T-helper 2 cell (primary cell): ENCODE results near the gene LUZP2.

Source experiments
- DNase-seq, 5 experiments: peaks; one replicate each; pipeline versions ENCODE4 v3.0.0 to v3.0.0-alpha.2; 2012 to 2022

The LUZP2 gene

DNA sequence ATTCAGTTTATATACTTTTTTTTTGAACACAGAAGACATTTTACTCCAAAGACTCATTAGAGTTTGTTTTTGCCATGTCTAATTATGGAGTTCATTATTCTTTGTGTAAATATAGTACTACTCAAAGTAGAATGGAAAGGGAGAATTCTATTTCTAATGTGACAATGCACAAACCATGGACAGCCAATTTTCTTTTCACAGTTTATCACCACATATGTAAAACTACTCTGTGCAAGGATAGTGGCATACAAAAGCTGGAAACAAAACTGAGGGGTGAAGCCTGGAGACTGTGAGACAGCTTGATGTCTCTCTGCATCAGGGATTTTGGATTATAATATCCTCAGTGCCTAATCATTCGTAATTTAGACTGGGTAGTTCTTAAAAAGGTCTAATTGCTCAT lies 75.5 kb downstream of the LUZP2 start:
- no peak for DNase-seq

DNA sequence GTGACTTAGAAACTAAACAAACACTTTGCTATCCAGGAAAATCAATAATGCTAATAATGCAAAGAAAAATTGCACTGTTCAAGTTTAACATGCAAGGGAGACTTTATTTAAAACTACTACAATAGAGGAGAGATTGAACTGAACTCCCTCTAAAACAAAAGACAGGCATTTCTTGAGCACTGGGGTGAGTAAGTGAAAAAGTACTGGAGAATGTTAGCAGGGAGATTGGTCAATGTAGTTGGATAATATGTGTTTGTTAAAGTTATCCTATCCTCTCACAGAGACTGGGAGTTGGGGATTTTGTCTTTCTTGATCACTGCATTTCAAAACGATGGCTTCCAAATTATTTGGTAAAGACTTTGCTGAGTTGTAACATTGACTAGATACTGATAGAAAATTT lies 77.6 kb downstream of the LUZP2 start:
- no peak for DNase-seq

DNA sequence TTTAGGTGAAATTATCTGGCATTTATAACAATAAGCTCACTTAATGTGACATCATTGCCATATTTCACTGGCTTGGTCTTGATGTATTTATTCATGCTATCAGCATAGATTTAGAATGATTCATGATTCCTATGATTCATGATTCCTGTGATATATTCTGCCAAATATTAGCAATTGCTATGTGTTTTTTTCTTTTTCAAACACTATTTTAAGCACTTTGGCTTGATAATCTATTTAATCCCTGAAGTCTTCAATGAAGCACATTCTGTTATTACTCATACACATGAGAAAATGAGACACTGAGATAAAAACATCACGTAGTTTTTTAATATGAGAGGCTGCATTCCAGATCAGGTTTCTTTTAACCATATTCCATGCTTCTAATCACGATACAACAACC lies 78.5 kb downstream of the LUZP2 start:
- no peak for DNase-seq

DNA sequence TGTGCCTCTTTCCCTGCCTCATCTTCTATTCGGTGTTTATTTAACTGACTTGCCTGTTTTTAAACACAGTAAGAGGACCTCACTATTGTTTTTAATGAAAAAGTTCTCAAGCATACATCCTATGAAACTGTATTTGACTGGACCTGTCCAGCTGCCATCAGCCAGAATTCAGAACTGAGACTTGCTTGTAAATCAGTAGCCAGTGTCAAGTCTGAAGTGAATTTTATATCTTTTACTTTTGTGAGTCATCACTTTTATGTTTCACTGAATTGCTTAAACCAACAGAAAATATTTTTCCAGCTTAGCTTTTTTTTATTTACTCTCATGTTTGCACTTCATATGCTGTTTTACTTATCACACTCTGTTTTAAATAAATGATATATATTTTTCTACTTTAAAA lies 88.3 kb downstream of the LUZP2 start:
- DNase-seq = no peak

DNA sequence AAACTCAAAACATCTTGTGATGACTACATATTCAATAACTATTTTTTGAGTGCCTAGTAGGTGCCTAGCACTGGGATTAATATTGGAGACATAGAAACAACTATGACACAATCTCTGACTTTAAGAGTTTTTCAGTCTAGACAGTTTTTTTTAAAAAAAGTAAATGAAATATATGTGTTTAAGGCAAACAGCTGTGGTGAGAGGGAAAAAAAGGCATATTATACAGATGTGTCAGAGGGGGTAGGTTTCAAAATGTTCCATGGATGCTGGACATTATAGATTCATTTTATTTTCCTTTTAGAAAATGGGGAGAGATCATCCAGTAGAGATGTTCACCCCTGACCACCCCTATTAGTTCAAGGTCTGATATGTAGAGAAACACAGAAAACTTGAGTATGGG lies 90.8 kb downstream of the LUZP2 start:
- no peak for DNase-seq

DNA sequence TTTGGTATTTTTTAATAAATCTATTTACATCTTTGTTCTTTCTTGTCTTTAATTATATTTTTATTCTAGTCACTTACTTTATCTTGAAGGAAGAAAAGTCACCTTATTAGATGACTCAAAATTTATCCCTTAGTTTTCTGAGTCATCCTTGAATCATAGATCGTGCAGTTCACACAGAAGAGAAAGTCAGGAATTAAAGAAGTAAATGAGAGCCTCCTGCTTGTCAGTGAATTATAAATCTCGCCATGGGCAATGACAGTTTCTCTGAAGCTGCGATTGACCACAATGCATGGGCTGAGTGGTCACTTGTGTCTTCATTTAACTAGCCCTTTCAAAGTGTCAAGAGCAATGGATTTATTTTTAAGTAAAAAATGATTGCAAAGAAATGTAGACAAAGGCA lies 91.2 kb downstream of the LUZP2 start:
- DNase-seq = no peak

DNA sequence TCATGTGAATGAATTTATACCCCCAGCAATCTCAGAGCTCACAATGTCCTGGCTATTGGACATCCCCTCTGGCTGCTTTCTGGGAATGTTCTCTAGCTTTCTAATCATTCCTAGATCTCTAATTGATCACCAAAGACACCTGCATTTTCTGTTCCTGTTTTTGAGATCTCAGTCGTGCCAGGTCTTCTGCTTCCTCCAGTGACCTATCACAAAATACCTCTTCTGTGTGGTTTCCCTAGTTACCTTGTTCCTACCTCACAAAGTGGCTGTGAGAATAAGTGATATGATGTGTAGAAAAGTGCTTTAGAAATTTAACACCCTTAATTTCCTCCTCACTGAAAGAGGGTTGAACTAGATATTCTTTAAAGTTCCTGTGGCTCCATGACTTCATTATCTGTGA lies 92.2 kb downstream of the LUZP2 start:
- DNase-seq = no peak

DNA sequence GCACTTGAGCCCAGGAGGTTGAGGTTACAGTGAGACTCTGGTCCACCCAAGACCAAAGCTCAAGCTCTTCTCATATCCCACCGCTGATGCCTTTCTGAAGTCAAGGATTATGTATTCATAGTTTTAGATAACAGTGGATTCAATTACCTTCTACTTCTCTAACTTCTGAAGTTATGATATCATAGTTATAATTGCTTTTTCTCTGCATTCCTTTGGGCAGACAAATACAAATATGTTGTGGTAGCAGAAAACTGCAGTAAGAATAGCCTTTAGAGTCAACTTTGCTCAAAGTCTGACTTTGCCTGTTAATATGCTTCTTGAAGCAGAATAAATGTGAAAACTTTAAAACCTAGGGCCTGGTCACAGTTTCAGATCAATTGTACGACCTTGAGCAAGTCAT lies 94.4 kb downstream of the LUZP2 start:
- no peak for DNase-seq

DNA sequence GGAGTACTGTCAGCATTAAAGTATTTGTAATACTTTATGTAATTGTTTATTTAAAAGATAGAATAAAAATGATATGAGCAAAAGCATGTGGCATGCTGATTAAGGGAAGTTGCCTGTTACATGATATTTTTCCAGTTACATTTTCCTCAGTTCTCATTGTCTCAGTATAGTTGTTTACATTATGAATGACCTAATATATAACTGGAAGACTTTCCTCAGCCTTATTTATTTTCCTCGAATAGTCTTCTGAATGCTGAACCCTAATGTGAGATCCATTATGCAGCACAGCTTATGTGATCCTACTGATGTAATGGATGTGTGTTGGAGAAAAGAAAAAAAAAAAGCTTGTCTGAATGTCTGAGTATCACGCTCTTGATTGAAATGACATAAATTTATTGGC lies 95.5 kb downstream of the LUZP2 start:
- no peak for DNase-seq

DNA sequence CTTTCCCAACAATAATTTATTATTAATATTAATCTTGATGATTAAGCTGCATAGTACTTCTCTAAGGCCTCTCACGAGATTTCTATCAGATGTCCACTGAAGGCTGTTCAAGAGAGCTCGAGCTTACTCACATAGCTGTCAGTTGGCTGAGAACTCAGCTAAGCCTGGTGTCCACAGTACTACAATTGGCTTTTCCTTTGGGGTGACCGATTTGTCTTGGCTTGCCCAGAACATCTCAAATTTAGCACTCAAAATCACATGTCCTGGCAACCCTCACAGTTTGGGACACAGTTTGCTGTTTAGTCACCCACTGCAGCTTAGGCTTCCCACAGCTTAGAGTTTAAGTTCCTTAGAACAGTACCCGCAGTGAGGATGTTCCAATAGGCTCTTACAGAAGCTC lies 96.5 kb downstream of the LUZP2 start:
- no peak for DNase-seq

DNA sequence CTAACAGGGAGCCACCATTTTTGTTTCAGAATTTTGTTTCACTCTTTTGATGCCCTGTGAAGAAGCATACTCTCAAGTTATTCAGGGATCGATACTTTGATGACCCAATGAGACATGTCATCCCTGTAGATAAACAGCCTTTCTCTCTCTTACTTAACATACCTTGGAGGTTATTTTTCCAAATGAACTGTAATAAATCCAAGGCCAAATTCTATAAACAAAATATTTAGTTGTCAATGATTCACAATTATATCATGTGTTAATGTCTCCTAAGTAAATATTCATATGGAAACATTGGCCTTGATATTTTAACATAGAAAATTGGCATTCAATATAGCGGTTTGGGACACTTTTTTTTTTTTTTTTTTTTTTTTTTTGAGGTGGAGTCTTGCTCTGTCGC lies 97.5 kb downstream of the LUZP2 start:
- no peak for DNase-seq

DNA sequence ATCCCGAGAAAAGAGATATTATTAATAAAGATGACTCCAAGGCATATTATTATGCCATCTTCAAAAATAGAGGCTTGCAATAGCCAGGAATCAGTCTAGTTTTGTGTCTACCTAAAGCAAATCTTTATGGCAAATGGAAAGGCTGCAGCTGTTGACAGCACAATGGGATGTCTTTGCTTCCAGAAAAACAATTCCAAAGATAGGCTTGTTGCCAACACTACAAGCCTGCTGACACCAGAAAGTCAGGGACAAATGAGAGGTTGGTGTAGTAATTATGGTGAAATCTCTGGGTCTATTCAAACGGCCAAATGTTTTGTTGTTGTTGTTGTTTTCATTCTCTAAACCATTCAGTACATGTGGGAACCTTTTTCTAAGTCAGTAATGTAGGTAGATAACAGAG lies 101.8 kb downstream of the LUZP2 start:
- DNase-seq = no peak

DNA sequence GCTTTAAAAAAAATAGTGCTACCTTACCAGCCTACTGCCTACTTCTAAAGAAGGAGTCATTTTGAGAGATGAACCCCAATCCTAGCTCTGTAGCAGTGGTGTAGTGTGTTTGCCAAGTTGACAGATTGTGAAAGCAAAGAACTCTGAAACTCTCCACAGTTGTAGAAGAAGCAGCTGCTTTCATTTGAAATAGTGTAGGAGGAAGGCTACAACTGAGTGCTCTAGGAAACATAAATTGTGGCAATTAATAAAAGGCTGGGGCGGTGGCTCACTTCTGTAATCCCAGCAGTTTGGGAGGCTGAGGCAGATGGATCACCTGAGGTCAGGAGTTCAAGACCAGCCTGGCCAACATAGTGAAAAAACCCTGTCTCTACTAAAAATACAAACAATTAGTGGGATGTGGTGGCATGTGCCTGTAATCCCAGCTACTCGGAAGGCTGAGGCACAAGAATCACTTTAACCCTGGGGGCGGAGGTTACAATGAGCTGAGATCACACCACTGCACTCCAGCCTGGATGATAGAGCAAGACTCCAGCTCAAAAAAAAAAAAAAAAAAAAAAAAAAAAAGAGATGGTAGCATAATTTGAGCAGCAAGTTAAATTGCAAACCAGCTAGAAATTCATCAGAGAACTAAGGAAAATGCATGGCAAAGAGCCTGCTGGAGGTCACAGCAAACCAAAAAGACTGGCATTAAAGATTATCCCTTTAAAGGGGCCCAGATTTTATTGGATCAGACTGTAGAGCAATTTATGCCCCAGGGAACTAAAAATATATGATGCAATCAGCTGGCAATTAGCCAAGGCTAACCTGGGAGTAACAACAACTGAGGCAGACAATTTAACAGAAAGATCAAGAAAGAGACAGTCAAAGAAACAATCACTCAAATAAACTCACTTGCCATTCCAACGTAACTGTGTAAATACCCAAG lies 112.6 kb downstream of the LUZP2 start:
- no peak for DNase-seq

DNA sequence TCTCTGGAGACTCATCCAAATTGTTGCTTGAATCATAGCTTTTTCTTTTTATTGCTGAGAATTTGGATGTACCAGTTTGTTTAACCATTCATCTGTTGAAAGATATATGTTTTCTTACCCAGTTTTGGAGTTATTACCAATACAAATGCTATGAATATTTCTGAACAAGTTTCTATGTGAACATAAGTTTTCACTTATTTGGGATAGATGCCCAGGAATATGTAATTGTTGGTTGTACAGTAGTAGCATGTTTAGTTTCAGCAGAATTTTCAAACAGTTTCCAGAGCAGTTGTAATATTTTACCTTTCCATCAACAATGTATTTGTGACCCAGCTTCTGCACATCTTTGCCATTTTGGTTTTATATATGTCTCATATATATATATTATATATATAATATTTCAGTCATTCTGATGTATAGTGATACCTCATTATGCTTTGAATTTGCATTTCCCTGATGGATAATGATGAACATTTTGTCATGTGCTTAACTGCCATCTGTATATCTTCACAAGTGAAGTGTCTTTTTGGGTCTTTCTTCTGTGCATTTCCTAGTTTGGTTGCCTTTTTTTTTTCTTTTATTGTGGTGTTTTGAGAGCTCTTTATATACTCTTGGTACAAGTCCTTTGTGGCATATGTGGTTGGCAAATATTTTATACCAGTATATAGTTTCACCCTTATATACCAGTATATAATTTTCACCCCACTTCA lies 118.8 kb downstream of the LUZP2 start:
- DNase-seq = no peak

DNA sequence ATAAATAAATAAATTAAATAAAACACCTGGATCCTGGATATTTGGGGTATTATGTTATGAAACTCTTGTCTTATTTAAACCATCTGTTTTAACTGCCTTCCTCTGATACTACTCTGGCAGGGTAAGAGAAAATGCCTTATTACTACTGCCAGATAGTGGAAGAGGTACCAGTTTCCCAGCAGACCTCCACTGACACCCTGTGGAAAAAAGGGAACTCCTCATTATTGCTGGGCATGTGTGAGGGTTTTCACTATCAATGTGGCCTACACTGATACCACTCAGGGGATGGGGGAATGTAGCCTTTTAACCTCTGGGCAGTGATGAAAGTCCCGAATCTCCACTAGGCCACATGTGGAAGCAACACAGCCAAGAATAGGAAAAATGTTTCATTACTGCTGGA lies 121.0 kb downstream of the LUZP2 start:
- DNase-seq = no peak

DNA sequence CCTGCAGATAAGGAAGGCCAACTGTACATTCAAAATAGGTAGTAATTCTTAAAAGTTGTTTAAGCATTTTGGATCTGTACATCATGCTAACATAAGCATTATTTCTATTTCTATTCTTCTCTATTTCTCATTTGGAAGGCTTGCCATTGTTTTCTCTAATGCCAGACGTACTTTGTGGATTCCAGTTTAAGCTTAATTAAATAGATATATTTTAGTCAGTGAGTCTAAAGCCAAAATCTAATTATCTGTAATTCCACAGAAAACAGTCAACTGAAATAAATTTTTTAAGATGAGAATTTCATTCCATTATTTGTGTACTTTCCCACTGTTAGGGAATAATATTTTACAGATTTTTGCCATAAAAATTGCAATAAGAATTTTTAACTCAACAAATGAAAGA lies 123.0 kb downstream of the LUZP2 start:
- no peak for DNase-seq

DNA sequence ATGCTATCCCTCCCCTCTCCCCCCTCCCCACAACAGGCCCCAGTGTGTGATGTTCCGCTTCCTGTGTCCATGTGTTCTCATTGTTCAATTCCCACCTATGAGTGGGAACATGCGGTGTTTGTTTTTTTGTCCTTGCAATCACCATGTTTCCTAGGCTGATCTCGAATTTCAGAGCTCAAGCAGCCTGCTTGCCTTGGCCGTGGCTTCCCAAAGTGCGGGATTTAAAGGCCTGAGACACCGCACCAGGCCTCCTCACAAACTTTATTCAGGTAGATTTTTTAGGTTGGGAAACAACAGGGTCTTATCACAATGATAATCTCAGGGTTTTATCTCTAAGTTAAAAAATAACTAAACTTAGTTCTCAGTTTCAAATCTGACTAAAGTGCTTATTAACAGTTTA lies 125.4 kb downstream of the LUZP2 start:
- no peak for DNase-seq

DNA sequence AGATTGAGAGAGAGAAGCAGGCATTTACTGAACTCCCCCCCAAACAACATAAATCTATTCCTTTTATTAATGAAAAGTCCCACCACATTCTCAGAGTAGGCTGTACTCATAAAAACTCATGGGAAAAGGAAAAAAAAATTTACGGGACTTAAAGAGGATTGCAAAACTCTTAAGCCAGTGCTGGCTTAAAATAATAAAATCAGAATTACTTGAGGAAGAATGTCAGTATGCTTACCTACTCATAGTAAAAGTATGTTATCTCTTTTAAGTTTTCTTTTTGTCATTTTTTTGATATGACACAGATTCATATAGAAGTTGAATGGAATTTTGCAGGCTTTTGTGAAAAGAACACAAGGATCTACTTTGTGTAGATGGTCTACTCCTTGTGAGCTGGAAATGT lies 126.3 kb downstream of the LUZP2 start:
- no peak for DNase-seq

DNA sequence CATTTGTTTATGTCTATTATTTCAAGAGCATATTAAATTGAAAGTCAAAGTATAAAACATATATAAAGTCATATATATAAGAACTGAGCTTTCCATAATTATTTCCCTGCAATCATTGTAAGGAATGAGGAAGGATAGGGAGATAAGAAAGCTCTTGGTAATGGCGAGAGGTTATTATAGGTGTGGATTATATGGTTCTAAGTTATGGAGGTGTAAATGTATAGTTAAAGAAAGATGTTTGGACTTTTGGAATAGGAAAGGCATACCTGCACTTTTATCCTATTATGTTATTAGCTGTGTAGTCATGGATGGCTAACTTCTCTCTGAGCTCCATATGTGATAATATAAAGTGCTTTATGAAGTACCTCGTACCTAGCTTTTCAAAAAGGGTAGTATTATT lies 127.6 kb downstream of the LUZP2 start:
- DNase-seq = no peak

DNA sequence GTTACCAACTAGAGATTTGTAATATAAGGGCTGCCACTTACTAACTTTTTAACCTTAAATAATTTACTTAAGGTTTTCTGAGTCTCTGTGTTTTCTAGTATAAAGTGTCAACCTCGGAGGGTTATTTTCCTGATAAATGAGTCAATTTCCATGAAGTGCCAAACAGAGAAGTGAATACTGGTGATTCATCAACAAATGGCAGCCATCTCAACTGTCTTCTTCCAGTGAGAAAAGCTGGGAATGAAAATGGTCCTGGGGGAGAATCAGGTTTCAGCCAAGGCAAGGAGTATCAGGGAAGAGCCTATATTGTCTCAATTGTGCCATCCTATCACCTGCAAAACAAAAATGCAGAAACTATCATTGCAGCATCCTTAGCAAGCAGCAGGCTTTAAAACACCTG lies 129.1 kb downstream of the LUZP2 start:
- DNase-seq = no peak

DNA sequence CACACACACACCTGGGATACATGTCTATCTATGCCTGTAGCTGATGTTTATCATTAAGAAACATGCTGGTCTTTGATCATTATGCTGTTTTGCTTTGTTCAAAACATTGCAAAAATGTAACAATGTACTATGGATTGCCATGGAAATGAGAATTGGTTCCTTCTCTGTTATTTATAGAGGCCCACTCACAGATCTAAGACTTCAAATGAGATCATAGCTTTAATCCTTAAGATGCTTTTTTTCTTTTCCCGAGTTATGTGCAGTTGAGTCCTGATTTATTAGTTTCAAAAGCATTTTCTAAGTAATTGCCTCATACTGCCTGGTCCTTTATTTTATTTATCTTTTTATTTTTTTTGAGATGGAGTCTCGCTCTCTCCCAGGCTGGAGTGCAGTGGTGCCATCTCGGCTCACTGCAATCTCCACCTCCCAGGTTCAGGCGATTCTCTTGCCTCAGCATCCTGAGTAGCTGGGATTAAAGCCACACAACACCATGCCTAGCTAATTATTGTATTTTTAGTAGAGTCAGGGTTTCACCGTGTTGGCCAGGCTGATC lies 131.4 kb downstream of the LUZP2 start:
- DNase-seq = no peak

DNA sequence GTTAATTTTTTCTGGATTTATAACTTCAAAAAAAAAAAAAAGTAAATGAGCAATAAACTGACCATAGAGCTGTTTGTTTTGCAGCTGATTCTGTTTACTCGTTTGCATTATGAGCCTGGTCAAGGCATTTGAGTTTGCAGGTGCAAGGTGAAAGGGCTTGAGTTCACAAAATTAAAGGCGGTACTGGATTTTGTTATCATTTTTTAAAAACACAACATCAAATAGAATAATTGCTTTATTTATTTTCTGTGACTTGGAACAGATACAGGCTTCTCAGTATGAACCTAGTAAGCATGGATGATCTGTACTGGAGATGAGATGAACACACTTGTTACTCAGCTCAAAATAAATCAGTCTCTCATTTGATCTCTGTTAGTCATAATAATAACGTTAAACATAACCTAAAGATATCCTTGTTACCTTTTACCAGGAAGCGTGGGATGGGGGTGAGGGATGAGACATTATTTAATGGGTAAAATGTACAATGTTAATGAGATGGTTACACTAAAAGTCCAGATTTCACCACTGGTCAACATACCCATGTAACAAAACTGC lies 137.8 kb downstream of the LUZP2 start:
- no peak for DNase-seq

DNA sequence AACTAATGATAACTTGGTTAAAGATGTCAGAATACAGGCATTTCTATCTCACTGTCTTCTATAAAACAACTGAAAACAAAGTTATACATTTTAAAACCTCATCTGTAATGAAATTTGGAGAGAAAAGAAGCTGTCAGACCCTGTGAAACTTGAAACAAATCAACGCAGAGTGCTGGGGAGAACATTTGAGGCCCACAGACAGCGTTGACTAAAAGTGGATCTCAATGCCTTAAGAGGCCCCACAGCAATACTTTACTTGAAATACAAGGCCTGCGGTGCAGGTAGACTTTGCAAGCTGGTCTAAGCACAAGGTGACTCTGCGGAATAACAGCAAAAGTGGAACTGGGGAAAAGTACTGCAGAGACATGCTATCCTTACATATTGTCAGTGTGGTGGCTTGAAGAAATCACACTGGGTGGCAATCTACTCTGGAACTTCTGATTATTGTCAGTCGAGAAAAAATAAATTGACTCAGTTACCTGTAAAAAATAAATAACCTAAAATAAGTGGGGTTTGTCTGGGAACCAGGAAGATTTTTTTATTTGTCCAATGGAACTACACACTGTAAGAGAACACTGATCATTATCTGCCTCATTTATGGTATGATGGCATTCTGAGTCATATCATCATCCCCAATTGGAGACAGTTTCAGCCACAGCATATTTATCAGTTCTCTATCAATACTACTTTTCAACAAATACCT lies 138.9 kb downstream of the LUZP2 start:
- DNase-seq = peak in 1 of 5 experiments; percentile 8
